Lower leg skin (tissue), 3 donors: ENCODE data around the gene BAIAP2L2.

Experiments
- CTCF ChIP-seq, 3 donors: fragments of 450-650 bp; IDR thresholded peaks; one replicate each; pipeline ENCODE4 v1.5.1; 2016; ENCODE audit warnings: antibody characterized with exemption in 3 of 3, mild to moderate bottlenecking in 3 of 3, moderate library complexity in 2 of 3
- POLR2A ChIP-seq, 2 donors: fragments of 450-650 bp; IDR thresholded peaks; one replicate each; pipeline ENCODE4 v1.6.1; 2016 to 2017; ENCODE audit warnings: antibody characterized with exemption in 2 of 2, mild to moderate bottlenecking in 1 of 2, moderate library complexity in 1 of 2

- TF ChIP-seq CTCF (IDR thresholded peaks at IDR 0.05) (no peak), POLR2A (IDR thresholded peaks at IDR 0.05) (no peak)
These were observed 998 bp downstream of the BAIAP2L2 start for GRCh38 chr22:38109371-38110001.
